PC-9 (cell line): ENCODE results near the gene FERMT1.

Experiments
- CTCF ChIP-seq: fragments of 200-600 bp; sonication (generic); conservative IDR thresholded peaks from 2 replicates; pipeline ENCODE4 v1.6.1; 2017; ENCODE audit warnings: mixed run types, antibody characterized with exemption, mild to moderate bottlenecking, moderate library complexity
- EZH2 ChIP-seq: fragments of 200-600 bp; sonication (generic); IDR thresholded peaks from 2 replicates; pipeline ENCODE4 v1.8.0; 2017; ENCODE audit warnings: antibody characterized with exemption, low read depth

- no peak for TF ChIP-seq CTCF
- TF ChIP-seq EZH2 = no peak
Observed at GRCh38 chr20:6127825-6128224, 5.0 kb upstream of the FERMT1 start.
